Peyer's patch (tissue), 4 donors: ENCODE results near the gene FMO4.

Source experiments
- CTCF ChIP-seq, 6 experiments: fragments of 450-650 bp in 4 of 6; fragments of 200-600 bp in 2 of 6; sonication (generic) in 1 of 6; IDR thresholded peaks; one replicate each; pipeline ENCODE4 v1.5.1; 2017 to 2019; ENCODE audit warnings: antibody characterized with exemption in 6 of 6, mild to moderate bottlenecking in 3 of 6, moderate library complexity in 1 of 6
- POLR2A ChIP-seq, 2 donors: fragments of 450-650 bp; IDR thresholded peaks; one replicate each; pipeline ENCODE4 v1.5.1; 2017; ENCODE audit warnings: antibody characterized with exemption in 2 of 2, mild to moderate bottlenecking in 2 of 2, moderate library complexity in 2 of 2

GRCh38 chr1:171357179-171357578 lies 43.2 kb downstream of the FMO4 start:
- TF ChIP-seq CTCF (IDR thresholded peaks at IDR 0.05) = no peak
- no peak for TF ChIP-seq POLR2A (IDR thresholded peaks at IDR 0.05)
